Measurements from ENCODE around the gene SCD. TPM values are rescaled to one million over a fixed set of nuclear protein-coding genes. Genes with fewer than 3 reads are reported as not detected.

The SCD gene
- total and polyA plus RNA-seq, 2 of the 13 experiments (the other 11 are each of a cell fraction or from before 2014, with no cell fraction given), result 492 to 512 TPM

- no TSS peak for BruUV-seq (replicated peaks)
- no peak overlapping the region for H3K27ac ChIP-seq (ENCODE audit: extremely low read length, insufficient read depth, low read length)
- POLR2A ChIA-PET, result interaction anchor here (0.6 to 12.6 kb wide), 5 partner anchors 15 to 1313 kb away, joined by 3 to 287 read pairs (median 72); no protein-coding TSS in a partner anchor
- H3K4me1 ChIP-seq (ENCODE audit: insufficient read depth, low read length), result peaks cover 63% of the 10 kb centered on the region
- no peak for DNase-seq (ENCODE audit: low spot score)
- H3K36me3 ChIP-seq (replicated peaks in 1 of 2; ENCODE audit: control insufficient read depth in 1 of 2, insufficient read depth in 2 of 2, low read length in 2 of 2), result peaks cover 4 to 14% of the 10 kb centered on the region in 2 experiments; a peak in 4 of 5 replicates
- peaks cover 15% of the 10 kb centered on the region for H4K20me1 ChIP-seq (ENCODE audit: insufficient read depth, low read length)
- no peaks in the 10 kb centered on the region for H3K9me3 ChIP-seq (ENCODE audit: low read length)
- in situ Hi-C loops (cut with HindIII; ENCODE audit: extremely low pct_ligation_motif_present, low pct_unique_long_range_greater_than_20kb) (loop anchor here (5.0 to 25.0 kb wide), 3 partner anchors 88 to 543 kb away; no protein-coding TSS in a partner anchor), intact Hi-C loops (cut with micrococcal nuclease; ENCODE audit: unreplicated experiment) (no loop called here)
- TF ChIP-seq RBM39 (IDR thresholded peaks at IDR 0.05; ENCODE audit: low read depth, low read length, poor library complexity, severe bottlenecking), result no peak
- no peak for TF ChIP-seq ZNF781 (CRISPR knock-in tag; IDR thresholded peaks at IDR 0.05; ENCODE audit: borderline replicate concordance, not compliant biosample characterization)
- no peak for TF ChIP-seq ZNF616 (CRISPR knock-in tag; IDR thresholded peaks at IDR 0.05; ENCODE audit: low read depth)
- no peak for TF ChIP-seq ZNF749 (CRISPR knock-in tag; IDR thresholded peaks at IDR 0.05; ENCODE audit: borderline replicate concordance)
- no peak for TF ChIP-seq ZNF563 (CRISPR knock-in tag; IDR thresholded peaks at IDR 0.05)
- no peak for TF ChIP-seq PRDM4 (CRISPR knock-in tag; IDR thresholded peaks at IDR 0.05; ENCODE audit: borderline replicate concordance)
- TF ChIP-seq RFXAP (CRISPR knock-in tag; IDR thresholded peaks at IDR 0.05; ENCODE audit: borderline replicate concordance), result no peak
- TF ChIP-seq ZFP41 (CRISPR knock-in tag; IDR thresholded peaks at IDR 0.05; ENCODE audit: borderline replicate concordance), result no peak
- no peak for TF ChIP-seq KMT2A (CRISPR knock-in tag; IDR thresholded peaks at IDR 0.05)
- TF ChIP-seq ZNF598 (CRISPR knock-in tag; IDR thresholded peaks at IDR 0.05; ENCODE audit: borderline replicate concordance), result no peak
- no peak for TF ChIP-seq ISX (CRISPR knock-in tag; conservative IDR thresholded peaks at IDR 0.05)
- TF ChIP-seq SETDB1 (CRISPR knock-in tag; IDR thresholded peaks at IDR 0.05; ENCODE audit: borderline replicate concordance), result no peak
- no peak for TF ChIP-seq POLR2AphosphoS2 (IDR thresholded peaks at IDR 0.05; ENCODE audit: low read depth, low read length)
- no peak for TF ChIP-seq ARNTL (CRISPR knock-in tag; IDR thresholded peaks at IDR 0.05)
- H2AFZ ChIP-seq (ENCODE audit: low read length), result no peak overlapping the region
- 65% methylated on average over 3 of the region's 3 CpGs for WGBS (ENCODE audit: low lambda C conversion rate)
- no peak for FAIRE-seq
- peaks cover 33% of the 10 kb centered on the region for H3K79me2 ChIP-seq (ENCODE audit: insufficient read depth, low read length)
- no peak for ATAC-seq
- H3K27me3 ChIP-seq (ENCODE audit: control insufficient read depth in 1 of 2, insufficient read depth in 2 of 2, low read length in 2 of 2), result no peaks in the 10 kb centered on the region; a peak in 1 of 5 replicates
- H3K4me2 ChIP-seq (ENCODE audit: low read depth, low read length), result no peak overlapping the region
- CTCF ChIA-PET (ENCODE audit: low intra/inter-chr PET ratio, low total read pairs), result interaction anchor here (10.5 kb wide), 1 partner anchor 87 kb away, joined by 297 read pairs; no protein-coding TSS in a partner anchor
- H3K4me3 ChIP-seq (replicated peaks in 1 of 3; ENCODE audit: insufficient read depth in 1 of 3, low read depth in 2 of 3, low read length in 3 of 3), result no peak overlapping the region
- H3K9ac ChIP-seq (ENCODE audit: insufficient read depth, low read depth, low read length), result no peak overlapping the region
Measured at GRCh38 chr10:100344241-100344788, 2.7 kb upstream of the SCD start.
